Endothelial cell of umbilical vein (primary cell): ENCODE data around the gene CPVL.

Experiments
- CTCF ChIP-seq, 2 donors: IDR thresholded peaks; 1 replicate in 1 of 2; 2 replicates in 1 of 2; pipeline ENCODE4 v1.5.1; 2011; ENCODE audit warnings: low read length in 2 of 2, mild to moderate bottlenecking in 2 of 2, moderate library complexity in 2 of 2, control low read depth in 1 of 2, inconsistent platforms in 1 of 2, low read depth in 1 of 2; ENCODE audit not compliant: insufficient read depth in 1 of 2; ENCODE audit errors: extremely low read depth in 1 of 2
- EZH2 ChIP-seq: IDR thresholded peaks from 2 replicates; pipeline ENCODE4 v1.6.1; 2012; ENCODE audit warnings: borderline replicate concordance, low read depth, mild to moderate bottlenecking, moderate library complexity, low read length, inconsistent platforms; ENCODE audit not compliant: severe bottlenecking
- POLR2A ChIP-seq: IDR thresholded peaks from 2 replicates; pipeline ENCODE4 v1.6.1; 2012; ENCODE audit warnings: low read depth, mild to moderate bottlenecking, control low read depth, low read length

- TF ChIP-seq EZH2 (no peak), CTCF (IDR thresholded peaks at IDR 0.05; ENCODE audit: extremely low read depth in 1 of 2, insufficient read depth in 1 of 2, low read depth in 1 of 2, low read length in 2 of 2) (peak; percentile 3 to 42), POLR2A (no peak)
These were observed 32.8 kb downstream of the CPVL start for GRCh38 chr7:29113384-29114102.
